ENCODE data around the gene OBP2B. TPM values are rescaled to one million over a fixed set of nuclear protein-coding genes. Genes with fewer than 3 reads are reported as not detected.
"Not testable (repeated sequence)": the region's sequence is repeated elsewhere in the genome, so short reads cannot be mapped to it uniquely, and the experiment has no call there.

The OBP2B gene
- total RNA-seq, 1 donor from 2014 or later, result not detected

DNA sequence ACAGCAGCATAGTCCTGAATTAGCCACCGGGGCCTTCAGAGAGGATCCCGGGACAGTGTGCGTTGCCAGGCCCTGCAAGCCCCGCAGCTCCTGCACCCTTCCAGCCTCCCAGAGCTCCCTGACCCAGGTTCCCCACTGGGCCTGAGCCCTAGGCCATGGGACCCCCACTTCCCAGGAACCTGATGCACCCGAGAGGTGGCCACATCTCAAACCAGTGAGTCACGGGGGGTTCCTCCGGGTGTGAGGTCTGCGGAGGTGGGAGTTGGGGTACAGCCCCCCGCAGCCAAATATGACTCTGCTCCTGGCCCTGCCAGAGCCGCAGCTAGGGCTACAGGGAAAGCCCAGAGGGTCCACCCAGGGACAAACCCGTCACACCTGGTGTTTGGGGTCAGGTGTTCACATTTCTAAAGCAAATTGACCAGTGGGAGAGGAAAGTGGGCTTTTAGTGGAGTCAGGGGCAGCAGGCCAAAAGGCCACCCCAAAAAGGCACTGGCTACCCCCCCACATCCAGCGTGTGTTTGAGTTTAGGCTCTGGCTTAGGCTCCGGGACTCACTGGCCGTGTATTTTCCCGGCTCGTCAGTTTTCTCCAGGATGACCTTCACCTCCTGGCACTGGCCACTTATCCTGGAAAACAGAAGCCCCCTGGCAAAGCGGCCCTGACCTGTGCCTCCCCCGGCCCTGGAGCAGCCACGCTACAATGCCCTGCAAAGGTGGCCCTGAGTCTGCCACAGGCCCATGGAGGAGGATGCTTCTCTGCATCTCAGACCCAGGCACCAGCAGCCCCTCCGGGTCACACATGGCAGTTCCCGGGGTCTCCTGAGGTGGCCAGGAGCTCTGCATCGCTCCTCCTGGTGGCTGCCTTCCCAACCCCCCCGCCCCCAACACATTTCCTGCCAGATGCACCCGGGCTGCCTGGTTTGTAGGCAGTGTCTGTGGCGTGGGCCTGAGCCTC is 17.4 kb upstream of the OBP2B start:
- Histone ChIP-seq H3K9me3 (no peaks in the 10 kb centered on the region), H3K4me3 (no peak overlapping the region), H3K36me3 (no peaks in the 10 kb centered on the region), H3K27ac (no peak overlapping the region), H3K27me3 (ENCODE audit: low read depth) (peaks cover 5% of the 10 kb centered on the region), H3K4me1 (no peaks in the 10 kb centered on the region)
- TF ChIP-seq, protein P1, sequence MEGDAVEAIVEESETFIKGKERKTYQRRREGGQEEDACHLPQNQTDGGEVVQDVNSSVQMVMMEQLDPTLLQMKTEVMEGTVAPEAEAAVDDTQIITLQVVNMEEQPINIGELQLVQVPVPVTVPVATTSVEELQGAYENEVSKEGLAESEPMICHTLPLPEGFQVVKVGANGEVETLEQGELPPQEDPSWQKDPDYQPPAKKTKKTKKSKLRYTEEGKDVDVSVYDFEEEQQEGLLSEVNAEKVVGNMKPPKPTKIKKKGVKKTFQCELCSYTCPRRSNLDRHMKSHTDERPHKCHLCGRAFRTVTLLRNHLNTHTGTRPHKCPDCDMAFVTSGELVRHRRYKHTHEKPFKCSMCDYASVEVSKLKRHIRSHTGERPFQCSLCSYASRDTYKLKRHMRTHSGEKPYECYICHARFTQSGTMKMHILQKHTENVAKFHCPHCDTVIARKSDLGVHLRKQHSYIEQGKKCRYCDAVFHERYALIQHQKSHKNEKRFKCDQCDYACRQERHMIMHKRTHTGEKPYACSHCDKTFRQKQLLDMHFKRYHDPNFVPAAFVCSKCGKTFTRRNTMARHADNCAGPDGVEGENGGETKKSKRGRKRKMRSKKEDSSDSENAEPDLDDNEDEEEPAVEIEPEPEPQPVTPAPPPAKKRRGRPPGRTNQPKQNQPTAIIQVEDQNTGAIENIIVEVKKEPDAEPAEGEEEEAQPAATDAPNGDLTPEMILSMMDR (IDR thresholded peaks at IDR 0.05), result no peak
- peak; percentile 19 for DNase-seq
- no peak for ATAC-seq
- intact Hi-C loops (cut with DNase I), result no loop called here

- ATAC-seq, result no peak
- peak; percentile 32 for DNase-seq
These were observed 16.3 kb upstream of the OBP2B start for GRCh38 chr9:133225171-133226011.

GRCh38 chr9:133224762-133225161 is 15.7 kb upstream of the OBP2B start:
- H3K27ac ChIP-seq, result no peak overlapping the region
- H3K27me3 ChIP-seq (ENCODE audit: low read depth), result peaks cover 5% of the 10 kb centered on the region
- no peaks in the 10 kb centered on the region for H3K36me3 ChIP-seq
- ATAC-seq (no peak), DNase-seq (peak; percentile 18)
- no peaks in the 10 kb centered on the region for H3K9me3 ChIP-seq
- TF ChIP-seq, protein P1 (IDR thresholded peaks at IDR 0.05), result no peak
- H3K4me1 ChIP-seq, result no peaks in the 10 kb centered on the region
- H3K4me3 ChIP-seq, result no peak overlapping the region
- intact Hi-C loops (cut with DNase I), result no loop called here

More at GRCh38 chr9:133225171-133226011, 16.3 kb upstream of the OBP2B start:
- Histone ChIP-seq H3K36me3 (no peaks in the 10 kb centered on the region), H3K4me3 (no peak overlapping the region), H3K9me3 (no peaks in the 10 kb centered on the region), H3K27me3 (ENCODE audit: low read depth) (peaks cover 5% of the 10 kb centered on the region), H3K27ac (no peak overlapping the region), H3K4me1 (no peaks in the 10 kb centered on the region)
- TF ChIP-seq, protein P1 (IDR thresholded peaks at IDR 0.05), result no peak
- intact Hi-C loops (cut with DNase I), result no loop called here

DNA sequence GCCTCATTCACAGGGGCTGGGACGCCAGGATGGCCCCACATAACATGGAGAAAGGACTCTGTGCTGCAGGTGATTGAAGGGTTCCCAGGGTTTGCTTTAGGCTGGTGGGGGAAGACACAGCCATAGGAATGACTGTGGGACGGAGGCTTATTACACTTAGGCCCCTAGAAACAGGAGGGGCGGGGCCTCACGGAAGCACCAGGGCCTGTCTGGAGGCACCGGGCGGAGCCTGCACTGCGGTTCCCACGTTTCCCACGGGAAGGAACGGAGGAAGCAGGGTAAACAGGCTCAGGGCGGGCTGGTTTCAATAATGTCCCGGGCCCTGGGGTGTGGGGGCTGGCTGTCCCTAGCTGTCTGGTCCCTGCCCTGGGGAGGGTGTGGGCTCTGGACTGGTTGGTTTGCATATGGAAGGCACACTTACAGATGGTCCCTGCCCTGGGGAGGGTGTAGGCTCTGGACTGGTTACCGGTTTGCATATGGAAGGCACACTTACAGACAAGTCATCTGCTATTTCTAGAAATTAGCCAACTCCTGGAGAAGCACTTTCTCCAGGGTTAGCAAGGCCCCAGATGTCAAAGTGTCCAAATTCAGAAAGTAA is 14.2 kb upstream of the OBP2B start:
- H3K36me3 ChIP-seq; H3K27me3 ChIP-seq (ENCODE audit: low read depth); intact Hi-C loops (cut with DNase I); H3K4me1 ChIP-seq; H3K9me3 ChIP-seq; H3K4me3 ChIP-seq; H3K27ac ChIP-seq: not testable (repeated sequence)
- ATAC-seq (peak in 1 of 2 donors; percentile 7), DNase-seq (peak; percentile 46)

DNA sequence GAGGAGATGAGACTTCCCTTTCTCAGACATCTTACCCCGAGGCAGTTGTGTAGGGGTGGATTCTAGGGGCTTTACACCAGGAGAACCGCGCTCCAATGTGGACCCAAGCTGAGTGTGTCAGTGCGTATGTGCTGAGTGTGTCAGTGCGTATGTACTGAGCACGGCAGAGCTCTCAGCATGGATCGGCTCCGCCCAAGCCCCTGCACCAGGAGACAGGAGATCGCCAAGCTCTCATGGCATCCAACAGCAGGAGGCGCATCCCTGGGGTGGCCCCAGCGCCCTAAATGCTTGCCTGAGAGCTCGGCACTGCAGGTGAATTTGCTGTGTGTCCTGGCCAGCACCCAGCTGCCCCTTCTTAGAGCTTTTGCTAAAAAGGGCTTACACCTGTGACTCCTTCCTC is 12.9 kb upstream of the OBP2B start:
- H3K4me1 ChIP-seq; intact Hi-C loops (cut with DNase I); H3K9me3 ChIP-seq; ATAC-seq; H3K27me3 ChIP-seq (ENCODE audit: low read depth); DNase-seq; H3K27ac ChIP-seq; H3K4me3 ChIP-seq; H3K36me3 ChIP-seq: not testable (repeated sequence)

GRCh38 chr9:133221177-133221809 is 12.2 kb upstream of the OBP2B start:
- DNase-seq (no peak), ATAC-seq (no peak)
- intact Hi-C loops (cut with DNase I), result no loop called here
- TF ChIP-seq, protein P1 (IDR thresholded peaks at IDR 0.05), result no peak
- Histone ChIP-seq H3K4me1 (no peaks in the 10 kb centered on the region), H3K9me3 (no peaks in the 10 kb centered on the region), H3K4me3 (no peak overlapping the region), H3K27me3 (ENCODE audit: low read depth) (no peaks in the 10 kb centered on the region), H3K36me3 (no peaks in the 10 kb centered on the region), H3K27ac (no peak overlapping the region)

DNA sequence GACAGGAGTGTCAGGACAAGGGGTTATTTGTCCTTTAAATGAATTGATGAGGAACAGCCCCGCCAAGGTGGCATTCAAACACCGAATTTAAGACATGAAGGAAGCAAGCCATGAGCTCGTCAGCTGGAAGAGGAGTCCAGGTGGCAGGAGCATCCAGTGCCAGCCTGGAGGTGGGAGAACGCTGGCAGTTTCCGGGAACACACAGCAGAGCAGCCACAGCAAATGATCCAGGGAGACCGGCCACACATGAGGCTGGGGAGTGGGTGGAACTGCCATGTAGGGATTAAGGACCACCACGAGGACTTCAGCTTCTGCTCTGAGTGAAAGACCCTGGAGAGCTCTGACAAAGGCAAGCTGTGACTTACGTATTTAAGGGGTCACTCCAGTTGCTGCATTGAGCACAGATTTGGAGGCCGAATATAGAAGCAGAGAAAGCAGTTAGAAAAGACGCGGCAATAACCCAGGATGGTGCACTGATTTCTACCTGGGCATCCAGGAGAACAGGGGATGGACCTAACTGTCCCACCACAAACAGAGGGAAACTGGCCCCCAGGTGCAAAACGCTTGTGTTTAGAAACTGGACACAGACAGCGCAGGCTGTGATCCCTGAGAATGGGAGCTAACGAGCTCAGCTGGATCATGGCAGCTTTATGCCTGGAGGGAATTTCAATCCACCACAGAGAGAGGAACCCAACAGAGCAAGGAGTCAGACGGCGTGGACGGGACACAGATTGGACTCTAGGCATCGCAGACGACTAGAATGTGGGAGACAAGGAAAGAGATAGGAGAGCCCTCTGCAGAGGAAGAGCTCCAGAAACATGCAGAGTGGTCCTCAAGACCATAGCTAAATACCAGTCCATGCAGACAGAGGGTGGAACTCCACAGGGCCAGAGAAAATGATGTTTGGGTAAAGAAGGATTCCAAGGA is 9.3 kb upstream of the OBP2B start:
- intact Hi-C loops (cut with DNase I); H3K9me3 ChIP-seq: not testable (repeated sequence)

More for the DNA sequence above, 9.3 kb upstream of the OBP2B start:
- not testable (repeated sequence) for DNase-seq; H3K27ac ChIP-seq; ATAC-seq; H3K36me3 ChIP-seq; H3K4me1 ChIP-seq; H3K27me3 ChIP-seq (ENCODE audit: low read depth); H3K4me3 ChIP-seq

All from lower lobe of right lung (tissue), 2 donors.